Muscle of back (tissue), 11 donors: Measurements from ENCODE around the gene PTCH1. TPM values are rescaled to one million over a fixed set of nuclear protein-coding genes. Genes with fewer than 3 reads are reported as not detected.

Experiments
- DNase-seq, 3 donors: peaks; one replicate each; pipeline versions ENCODE4 v3.0.0 to v3.0.0-alpha.2; 2013
- polyA plus RNA-seq, 10 donors: library from polyadenylated mRNA; unstranded; fragments of 120-200 nt; gene quantifications; one replicate each; pipeline ENCODE4 v1.2.1, GENCODE V29; 2013; ENCODE audit not compliant: insufficient read length in 10 of 10

The PTCH1 gene
- polyA plus RNA-seq, 10 donors, result 5.1 to 32.6 (median 7.7) TPM

DNA sequence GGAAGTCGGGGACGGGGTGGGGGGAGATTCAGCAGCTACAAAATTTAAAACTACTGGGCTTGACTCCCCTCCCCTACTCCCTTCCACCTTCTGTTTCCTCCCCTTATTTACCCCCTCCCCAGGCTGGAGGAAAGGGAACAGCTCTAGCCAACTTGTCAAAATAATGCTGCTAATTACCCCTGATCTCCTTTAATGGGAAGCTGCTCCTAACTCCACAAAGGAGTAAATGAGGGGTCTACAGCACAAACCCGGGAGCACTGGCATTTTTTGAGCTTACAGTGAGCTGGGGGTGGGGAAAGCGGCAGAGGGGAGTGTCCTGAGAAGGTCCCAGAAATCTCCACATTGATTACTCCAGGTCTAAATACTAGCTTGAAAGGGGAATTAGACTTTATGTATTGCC, 3.1 kb downstream of the PTCH1 start:
- no peak for DNase-seq

GRCh38 chr9:95512709-95513095, 4.1 kb downstream of the PTCH1 start:
- no peak for DNase-seq

DNA sequence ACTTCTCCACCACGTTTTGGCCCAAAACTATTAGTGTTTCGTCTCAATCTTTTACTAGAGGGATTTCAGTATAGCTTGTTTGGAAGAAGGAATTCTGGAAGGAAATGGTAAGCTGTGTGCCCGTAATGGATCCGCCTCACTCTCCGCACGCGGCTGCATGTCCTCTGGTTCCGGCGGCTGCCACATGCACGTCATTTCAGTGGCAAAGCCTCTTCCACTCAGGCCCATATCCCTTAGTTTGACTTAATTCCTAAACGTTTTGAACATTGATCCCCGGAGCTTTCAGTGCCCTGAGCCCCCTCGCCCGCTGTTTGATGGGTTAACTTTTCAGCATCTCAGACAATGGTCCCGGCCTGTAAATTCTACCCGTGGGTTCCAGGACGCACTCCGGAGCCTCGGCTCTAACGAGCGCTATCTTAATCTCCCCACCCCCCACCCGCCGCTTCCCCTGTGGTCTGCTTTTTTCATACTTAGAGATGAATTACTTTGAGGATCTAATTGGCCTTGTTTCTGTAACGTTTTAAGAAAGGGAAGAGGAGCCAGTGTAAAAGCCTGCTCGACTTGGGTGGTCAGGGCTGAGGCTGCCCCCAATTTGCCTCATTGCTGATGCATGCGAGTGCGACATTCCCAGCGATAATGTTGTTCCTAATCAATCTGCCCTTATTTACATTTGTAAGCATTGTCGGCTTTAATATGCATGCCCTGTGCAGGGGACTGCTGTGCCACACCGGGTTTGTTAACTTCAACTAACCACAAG, 4.6 kb downstream of the PTCH1 start:
- peak in 1 of 3 donors; percentile 56 for DNase-seq

GRCh38 chr9:95511616-95511931, 5.2 kb downstream of the PTCH1 start:
- no peak for DNase-seq

DNA sequence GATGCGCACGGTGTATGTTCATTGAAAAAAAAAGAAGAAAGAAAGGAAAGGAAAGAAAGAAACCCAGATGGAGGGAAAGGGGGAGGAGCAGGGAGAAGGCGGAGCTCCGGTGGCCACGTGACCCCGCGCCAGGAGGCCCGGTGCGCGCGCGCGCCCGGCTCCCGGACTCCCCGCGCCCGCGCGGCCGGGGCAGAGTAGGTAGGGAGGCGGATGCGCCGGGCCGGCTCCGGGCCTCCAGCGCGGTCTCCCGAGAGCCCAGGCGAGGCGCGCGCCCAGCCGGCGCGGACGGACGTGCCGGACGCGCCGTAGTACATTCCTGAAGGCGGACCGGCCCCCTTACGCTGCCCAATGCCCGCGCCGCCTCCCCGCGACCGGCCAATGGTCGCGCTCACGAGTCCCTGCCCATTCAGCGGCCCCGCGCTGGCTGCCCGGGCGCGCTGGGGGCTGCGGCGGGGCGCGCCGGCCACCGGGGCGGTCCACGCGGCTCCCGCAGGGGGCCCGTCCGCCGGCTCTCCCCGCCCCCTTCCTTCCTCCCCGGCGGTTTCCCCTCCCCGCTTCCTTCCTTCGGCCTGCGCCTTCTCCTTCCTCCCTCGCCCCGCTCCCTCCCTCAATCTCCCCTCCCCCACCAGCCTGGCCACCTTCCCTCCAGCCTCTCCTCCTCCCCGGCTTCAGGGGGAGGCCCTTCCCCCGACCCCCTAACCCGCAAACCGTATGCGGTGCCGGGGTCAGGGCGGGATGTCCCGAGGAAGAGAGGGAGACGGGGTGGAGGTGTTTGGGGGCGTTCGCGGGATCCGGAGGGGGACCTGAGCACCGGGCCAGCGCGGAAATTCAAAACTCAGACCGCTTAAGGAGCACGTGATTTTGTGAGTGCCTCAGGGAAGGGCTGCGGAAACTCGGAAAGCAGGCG, 5.8 kb downstream of the PTCH1 start:
- DNase-seq, result peak; percentile 94 to 97 (median 96)

DNA sequence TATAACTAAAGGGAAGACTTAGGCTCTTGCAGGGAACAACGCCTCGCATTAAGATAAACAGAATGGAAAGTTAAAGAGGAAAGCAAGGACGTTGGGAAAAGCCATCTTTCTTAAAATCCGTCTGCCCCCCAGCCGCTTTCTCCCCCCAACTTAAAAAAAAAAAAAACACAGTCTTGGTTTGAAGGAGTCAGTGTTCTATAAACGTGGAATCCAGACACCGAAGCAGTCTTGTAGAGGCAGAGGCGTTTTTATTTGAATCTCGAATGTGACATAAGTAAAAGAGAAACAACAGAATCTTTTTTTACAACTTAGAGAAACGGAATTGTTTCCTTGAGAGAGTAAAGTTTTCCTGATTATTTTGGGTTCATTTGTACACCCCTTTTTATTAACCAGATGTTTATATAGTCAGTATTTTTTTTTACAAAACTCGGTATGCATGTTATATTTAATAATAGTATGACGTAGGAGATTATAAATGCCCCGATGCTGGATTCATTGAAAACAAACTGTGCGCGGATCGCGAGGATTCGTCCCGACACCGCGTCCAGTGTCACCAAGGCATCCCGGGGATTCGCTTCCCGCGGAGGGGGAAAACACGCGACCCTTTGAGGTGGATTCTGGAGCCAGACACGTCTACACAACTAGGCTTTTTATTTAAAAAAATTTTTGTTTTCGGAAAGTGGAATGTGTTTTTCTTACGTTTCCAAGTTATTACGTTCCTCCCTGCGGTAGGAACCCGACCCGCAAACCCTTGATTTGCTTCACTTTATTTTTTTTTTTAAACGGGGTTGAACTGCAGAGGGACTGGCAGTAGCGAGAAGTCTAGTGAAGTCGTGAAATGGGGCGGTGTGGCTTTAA, 6.7 kb downstream of the PTCH1 start:
- no peak for DNase-seq

DNA sequence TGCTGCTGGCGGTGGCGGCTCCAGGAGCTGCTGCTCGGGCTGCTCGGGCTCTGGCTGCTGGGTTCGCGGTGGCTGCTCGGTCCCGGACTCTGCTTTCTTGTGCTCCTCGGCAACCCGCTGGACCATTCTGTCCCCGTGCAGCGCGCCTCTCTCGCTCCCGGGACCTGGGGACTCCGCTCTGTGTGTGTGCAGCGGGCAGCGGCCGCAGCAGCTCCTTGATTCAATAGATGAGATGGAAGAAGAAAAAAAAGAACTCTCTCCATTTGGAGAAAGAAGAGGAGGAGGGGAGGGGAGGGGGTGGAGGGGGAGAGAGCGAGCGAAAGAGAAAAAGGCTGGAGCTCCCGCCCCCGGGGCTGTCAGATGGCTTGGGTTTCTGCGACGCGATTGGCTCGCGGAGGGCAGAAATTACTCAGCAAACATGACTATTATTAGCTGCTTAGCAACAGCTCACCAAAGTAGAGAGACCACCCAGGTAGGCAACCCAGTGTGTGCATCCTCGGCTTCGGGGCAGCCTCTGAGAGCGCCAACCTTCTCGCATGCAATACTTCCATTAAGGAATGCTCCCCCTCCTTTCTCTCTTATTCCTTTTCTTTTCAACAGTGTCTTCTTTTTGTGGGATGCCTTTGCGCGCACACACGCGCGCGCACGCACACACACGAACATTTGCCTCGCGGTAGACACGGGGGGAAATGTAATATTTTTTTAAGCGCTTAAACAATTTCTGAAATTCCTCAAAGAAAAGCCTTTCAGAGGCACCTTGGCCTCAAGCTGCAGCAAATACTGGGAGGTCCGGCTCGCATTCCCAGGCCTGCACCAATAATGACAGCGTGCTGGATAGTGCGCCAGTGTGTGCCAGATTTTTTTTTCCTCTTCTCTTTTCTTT, 7.6 kb downstream of the PTCH1 start:
- DNase-seq, result peak; percentile 94 to 97 (median 97)

DNA sequence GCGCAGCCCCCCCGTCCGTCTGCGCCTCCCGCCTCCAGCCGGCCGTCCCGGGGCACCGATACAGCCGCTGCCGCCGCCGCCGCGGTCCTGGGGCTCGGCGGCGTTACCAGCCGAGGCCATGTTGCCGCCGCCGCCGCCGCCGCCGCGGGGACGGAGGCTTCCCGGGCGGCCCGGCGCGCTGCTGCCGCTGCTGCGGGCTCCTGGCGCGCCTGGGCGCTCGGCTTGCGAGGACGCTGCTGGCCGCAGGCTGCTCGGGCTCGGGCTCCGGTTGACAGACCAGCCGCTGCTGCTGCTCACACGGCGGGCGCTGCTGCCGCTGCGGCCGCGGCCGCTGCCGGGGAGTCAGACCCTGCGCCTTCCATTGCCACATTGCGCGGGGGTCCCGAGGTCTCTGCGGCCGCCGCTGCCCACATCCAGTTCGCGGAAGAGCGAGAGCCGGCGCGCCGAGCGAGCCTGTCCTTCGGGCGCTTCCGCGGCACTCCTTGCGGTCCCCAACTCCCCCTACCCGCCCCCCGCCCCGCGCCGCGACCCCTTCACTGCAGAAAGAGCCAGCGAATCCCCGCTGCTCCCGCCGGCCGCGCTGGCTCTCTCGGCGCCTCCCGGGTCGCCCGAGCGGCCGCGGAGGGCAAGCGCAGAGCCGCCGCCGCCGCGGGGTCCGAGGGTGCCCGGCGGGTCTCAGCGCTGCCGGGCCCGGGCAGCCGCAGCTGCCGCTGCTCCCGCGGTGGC, 8.4 kb downstream of the PTCH1 start:
- DNase-seq, result peak in 1 of 3 donors; percentile 56

DNA sequence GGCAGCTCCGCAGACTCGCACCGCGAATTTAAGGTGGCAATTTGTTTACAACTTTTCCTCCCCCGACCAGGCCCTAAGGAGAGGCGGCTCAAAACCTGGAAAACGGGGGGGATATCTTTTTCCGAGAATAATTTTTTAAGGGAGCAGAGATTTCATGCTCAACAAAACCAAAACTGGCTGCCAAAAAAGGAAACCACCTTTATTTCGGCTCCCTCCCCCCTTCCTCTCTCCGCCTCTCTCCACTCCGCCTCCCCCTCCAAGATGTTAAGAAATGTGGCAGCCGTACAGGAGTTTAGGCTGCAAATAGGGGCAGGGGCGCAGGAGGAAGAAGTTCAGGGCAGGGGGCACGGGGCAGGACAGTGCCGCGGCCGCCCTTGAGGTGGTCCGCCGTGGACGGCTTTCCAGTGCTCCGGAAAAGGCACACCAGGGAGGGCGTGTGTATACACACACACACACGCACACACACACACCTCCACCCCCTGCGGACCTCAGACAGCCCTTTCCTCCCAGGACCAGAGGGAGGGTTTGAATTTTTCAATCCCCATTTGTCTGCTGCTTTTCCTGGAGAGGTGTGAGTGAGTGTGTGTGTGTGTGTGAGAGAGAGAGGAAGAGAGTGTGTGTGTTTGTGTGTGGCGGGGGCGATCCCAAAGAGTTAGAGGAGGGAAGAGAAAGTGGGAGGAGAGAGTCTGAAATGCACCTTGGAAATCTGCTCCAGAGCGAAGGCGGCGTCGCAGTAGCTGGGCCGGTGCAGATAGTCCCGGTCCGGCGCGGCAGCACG, 9.1 kb downstream of the PTCH1 start:
- peak; percentile 77 to 95 (median 78) for DNase-seq

DNA sequence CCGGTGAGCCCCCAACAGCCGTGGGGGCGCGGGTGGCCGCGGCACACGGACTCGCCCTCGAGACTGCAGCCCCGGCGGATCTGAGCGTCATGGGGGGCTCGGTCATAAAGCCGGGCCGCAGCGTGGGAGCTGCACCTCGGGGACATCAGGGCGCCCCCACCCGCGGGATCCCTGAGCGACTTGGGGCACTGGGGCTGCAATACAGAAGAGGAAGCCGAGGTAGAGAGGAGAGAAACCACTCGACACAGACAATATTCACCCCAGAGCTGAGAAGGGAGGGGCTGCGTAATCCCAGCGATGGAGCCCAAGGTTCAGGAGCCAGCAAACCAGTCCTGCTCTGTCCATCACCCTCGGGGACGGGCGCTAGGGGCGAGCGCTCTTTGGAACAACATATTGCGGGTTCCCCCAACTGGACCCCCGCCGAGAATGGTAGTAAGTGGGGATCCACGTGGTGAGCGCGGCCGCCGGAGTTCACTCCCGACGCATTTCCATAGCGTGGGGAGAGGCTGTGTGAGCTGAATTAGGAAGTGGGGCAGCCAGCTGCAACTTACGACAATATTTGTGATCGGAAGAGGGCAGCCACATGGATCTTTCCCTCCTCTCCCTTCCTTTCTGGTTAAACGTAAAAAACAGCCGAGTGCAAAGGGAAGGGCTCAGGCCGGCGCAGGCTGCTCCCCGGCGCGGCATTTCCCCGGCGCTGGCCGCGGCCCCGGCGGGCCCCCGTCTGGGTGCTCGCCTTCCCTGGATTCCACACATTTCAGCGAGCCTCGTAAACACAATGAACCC, 9.9 kb downstream of the PTCH1 start:
- DNase-seq, result peak in 2 of 3 donors; percentile 68 to 93

DNA sequence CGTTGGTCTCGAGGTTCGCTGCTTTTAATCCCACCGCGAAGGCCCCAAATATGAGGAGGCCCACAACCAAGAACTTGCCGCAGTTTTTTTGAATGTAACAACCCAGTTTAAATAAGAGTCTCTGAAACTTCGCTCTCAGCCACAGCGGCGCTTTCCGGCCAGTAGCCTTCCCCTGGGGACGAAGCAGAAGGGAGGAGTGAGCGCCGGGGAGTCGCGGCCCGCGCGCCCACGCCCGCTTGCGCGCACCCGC, 10.4 kb downstream of the PTCH1 start:
- peak in 1 of 3 donors; percentile 85 for DNase-seq

GRCh38 chr9:95505717-95506427, 10.9 kb downstream of the PTCH1 start:
- peak; percentile 71 to 89 (median 83) for DNase-seq

DNA sequence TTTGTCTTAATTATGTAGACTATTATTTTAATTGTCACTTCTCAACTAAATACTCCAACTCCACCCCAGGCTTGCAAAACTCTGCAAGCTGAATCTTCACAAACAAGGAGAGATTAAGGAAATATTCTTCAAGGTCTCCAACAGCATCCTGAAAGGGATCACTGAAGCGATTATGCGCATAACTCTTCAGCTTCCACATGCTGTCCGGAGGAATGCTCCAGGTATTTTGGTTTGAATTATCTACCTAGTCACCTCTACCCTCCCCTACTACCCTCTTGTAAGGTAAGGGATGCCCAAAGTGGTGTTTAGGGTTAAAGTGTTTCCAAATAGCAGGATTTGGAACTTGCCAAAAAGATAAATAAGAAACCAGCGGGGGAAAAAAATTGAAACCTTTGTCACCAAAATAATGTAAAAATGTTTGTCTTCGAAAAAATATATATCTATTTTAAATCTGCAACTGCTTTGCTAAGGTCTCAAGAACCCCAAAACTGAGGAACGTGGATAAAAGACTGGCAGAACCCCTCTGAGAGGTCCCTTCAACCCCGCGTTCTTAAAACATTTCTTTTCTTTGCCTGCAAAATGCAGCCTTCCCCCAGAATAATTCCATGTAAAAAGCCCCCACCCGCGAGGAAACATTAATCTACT, 11.6 kb downstream of the PTCH1 start:
- peak in 1 of 3 donors; percentile 30 for DNase-seq

GRCh38 chr9:95504053-95504963, 12.5 kb downstream of the PTCH1 start:
- peak in 1 of 3 donors; percentile 34 for DNase-seq

- no peak for DNase-seq
These were observed 13.4 kb downstream of the PTCH1 start for GRCh38 chr9:95503369-95503768.

GRCh38 chr9:95502248-95502647, 14.5 kb downstream of the PTCH1 start:
- no peak for DNase-seq

DNA sequence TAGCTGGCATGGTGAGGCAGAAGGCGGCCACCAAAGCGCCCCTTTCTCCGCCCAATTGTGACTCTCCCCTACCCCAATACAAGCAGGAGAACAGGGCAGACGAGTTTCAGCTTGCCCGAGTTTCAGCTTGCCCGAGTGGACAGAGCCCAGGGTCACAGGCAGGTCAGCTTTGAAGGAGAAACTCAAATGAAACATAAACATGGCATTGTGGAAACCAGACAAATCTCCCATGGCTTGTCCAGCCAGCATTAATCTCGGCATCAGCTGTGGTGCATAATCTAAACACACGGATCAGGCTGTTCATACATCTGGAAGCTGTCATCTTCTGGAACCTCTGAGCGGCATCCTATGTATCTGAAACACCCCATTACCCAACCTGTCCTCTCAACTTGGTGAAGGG, 16.9 kb downstream of the PTCH1 start:
- no peak for DNase-seq
